Gastroesophageal sphincter (tissue), 3 donors: ENCODE results near the gene ZRANB3.

ENCODE experiments used
- POLR2AphosphoS5 ChIP-seq: sonication (generic); formaldehyde crosslinking; IDR thresholded peaks from one replicate; pipeline ENCODE4 v1.6.1; 2017; ENCODE audit warnings: antibody characterized with exemption
- TF ChIP-seq, protein P1 (sequence below), 4 experiments: fragments of 200-600 bp in 2 of 4; fragments of 450-650 bp in 2 of 4; sonication (generic) in 1 of 4; IDR thresholded peaks; one replicate each; pipeline ENCODE4 v1.5.1; 2017 to 2019; ENCODE audit warnings: antibody characterized with exemption in 4 of 4, mild to moderate bottlenecking in 2 of 4, moderate library complexity in 2 of 4

DNA sequence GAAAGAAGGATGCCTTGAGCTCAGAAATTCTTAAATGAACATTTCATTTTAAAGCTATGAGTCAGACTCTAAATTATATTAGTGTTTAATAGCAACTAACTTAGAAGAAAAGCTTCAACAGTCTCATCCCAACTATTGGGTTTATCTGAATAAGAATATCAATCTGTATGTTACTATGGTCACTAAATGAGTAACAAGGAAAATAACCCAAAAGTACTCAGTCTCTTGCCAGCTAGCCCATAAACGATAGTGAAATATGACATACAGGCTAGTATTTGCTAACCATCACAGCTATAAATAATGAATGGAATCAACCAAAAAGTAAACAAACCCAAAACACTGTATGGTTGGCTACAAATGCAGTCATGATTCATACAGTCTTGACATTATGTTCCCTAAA, 304.1 kb downstream of the ZRANB3 start:
- no peak for TF ChIP-seq POLR2AphosphoS5
- TF ChIP-seq, protein P1, sequence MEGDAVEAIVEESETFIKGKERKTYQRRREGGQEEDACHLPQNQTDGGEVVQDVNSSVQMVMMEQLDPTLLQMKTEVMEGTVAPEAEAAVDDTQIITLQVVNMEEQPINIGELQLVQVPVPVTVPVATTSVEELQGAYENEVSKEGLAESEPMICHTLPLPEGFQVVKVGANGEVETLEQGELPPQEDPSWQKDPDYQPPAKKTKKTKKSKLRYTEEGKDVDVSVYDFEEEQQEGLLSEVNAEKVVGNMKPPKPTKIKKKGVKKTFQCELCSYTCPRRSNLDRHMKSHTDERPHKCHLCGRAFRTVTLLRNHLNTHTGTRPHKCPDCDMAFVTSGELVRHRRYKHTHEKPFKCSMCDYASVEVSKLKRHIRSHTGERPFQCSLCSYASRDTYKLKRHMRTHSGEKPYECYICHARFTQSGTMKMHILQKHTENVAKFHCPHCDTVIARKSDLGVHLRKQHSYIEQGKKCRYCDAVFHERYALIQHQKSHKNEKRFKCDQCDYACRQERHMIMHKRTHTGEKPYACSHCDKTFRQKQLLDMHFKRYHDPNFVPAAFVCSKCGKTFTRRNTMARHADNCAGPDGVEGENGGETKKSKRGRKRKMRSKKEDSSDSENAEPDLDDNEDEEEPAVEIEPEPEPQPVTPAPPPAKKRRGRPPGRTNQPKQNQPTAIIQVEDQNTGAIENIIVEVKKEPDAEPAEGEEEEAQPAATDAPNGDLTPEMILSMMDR (IDR thresholded peaks at IDR 0.05) = no peak
